GM12872 (cell line): ENCODE data around the gene ZYG11A.

ENCODE experiments used
- CTCF ChIP-seq: IDR thresholded peaks from 3 replicates; pipeline ENCODE4 v1.5.1; 2011; ENCODE audit warnings: low read depth, mild to moderate bottlenecking, low read length, moderate library complexity; ENCODE audit not compliant: insufficient read depth

Gene ZYG11A

GRCh38 chr1:52842643-52843310 is at the start of gene ZYG11A:
TSS of gene ZYG11A (plus strand) at chr1:52842760. CDS start at chr1:52842884, 124 bp downstream.
- TF ChIP-seq CTCF, result peak; percentile 1; the same call in 1 of the 3 replicates

GRCh38 chr1:52795464-52795863 is 47.1 kb upstream of the ZYG11A start:
- TF ChIP-seq CTCF, result no peak

- no peak for TF ChIP-seq CTCF
These were observed 44.2 kb upstream of the ZYG11A start for GRCh38 chr1:52798331-52798730.

GRCh38 chr1:52801011-52801410 is 41.5 kb upstream of the ZYG11A start:
- no peak for TF ChIP-seq CTCF

- TF ChIP-seq CTCF, result no peak
These were observed 28.1 kb upstream of the ZYG11A start for GRCh38 chr1:52814465-52814864.

GRCh38 chr1:52825868-52826267 is 16.7 kb upstream of the ZYG11A start:
- TF ChIP-seq CTCF, result peak; percentile 21; the same call in 1 of the 3 replicates

GRCh38 chr1:52834798-52835197 is 7.8 kb upstream of the ZYG11A start:
- TF ChIP-seq CTCF, result no peak
